HG02571 (cell line): ENCODE results near the gene ANKIB1.
"Not testable (repeated sequence)": the region's sequence is repeated elsewhere in the genome, so short reads cannot be mapped to it uniquely, and the experiment has no call there.

ENCODE experiments used
- ATAC-seq: cut with Tn5 transposase; IDR thresholded peaks from one replicate; pipeline ENCODE4 v1.9.1; 2021; ENCODE audit warnings: mild to moderate bottlenecking, moderate library complexity; ENCODE audit not compliant: unreplicated experiment

Gene ANKIB1

DNA sequence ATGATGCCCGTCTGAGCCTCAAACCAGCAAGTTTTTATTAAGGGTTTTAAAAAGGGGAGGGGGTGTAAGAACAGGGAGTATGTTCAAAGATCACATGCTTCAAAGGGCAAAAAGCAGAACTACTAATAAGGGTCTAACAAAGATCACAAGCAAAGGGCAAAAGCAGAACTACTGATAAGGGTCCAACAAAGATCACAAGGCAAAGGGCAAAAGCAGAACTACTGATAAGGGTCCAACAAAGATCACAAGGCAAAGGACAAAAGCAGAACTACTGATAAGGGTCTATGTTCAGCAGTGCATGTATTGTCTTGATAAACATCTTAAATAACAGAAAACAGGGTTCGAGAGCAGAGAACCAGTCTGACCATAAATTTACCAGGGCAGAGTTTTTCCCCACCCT is 196.9 kb downstream of the ANKIB1 start:
- ATAC-seq: not testable (repeated sequence)

DNA sequence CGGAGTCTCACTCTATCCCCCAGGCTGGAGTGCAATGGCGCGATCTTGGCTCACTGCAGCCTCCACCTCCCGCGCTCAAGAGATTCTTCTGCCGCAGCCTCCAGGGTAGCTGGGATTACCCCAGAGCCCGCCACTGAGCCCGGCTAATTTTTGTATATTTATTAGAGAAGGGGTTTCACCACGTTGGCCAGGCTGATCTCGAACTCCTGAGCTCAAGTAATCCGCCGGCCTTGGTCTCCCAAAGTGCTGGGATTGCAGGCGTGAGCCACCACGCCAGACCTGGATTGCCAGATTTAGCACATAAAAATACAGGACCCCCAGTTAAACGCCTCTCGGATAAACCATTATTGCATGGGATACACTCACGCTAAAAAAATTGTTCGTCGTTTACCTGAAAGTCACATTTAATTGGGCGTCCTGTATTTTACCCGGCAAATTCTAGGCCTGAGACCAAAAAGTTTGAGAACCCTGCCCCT is 201.1 kb downstream of the ANKIB1 start:
- no peak for ATAC-seq

DNA sequence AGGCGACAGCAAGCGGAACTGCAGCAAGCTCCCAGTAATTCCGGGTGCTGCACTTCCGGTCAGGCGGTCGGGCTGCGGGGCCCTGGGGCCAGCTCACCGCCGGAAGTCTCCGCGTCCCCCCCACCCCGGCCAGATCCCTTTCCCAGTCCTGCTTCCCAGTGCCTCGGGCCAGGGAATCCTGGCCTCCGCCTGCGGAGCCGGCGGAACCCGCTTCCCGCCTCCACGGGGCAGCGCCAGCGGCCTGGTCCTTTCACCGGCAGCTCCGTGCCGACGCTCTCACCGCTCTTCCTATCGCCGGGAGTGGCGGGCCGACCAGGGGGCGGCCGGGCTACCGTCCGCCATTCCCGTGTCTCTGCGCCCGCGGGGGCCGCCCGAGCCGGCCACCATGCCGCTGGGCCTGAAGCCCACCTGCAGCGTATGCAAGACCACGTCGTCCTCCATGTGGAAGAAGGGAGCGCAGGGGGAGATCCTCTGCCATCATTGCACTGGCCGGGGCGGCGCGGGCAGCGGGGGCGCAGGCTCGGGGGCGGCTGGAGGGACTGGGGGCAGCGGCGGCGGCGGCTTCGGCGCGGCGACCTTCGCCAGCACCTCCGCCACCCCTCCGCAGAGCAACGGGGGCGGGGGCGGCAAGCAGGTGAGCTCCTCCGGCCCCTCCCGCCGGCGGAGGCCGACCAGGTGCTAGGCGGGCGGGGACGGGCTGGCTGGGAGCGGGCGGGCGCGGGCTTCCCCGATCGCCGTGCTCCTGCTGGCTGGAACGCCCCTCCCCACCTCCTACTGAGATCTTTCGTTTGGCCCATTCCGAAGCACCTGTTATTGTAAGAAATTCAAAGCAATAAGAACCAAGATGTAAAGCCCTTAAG is 201.8 kb downstream of the ANKIB1 start, which contains the start of gene GATAD1:
Gene GATAD1, plus strand, starts transcription at position 138 of the 860 bp plus-strand sequence. Its CDS starts 248 bp downstream, at position 386.
- ATAC-seq: peak; percentile 87

DNA sequence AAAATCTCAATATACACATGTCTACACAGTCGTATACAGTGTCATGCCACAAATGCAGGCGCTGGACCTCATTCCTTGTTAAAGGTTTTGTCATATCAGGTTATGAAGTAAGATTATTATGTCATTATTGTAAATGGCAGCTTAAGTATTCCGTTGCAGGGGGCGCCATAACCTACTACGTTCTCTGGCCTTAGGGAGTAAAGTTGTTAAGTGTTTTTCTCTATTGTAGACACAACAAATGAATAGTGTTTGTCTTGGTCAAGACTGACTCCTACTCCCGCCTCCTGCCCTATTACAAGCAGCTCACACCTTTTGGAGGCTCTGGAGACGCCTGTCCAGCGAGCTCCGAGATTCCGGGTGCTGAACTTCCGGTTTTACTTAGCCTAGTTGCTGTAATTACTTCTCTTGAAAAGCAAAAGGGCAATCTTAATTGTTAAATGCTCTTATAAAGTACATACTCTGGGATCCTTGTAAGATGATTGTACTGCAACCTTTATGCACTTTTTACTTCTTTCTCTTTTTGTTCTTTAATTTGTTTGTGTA is 202.5 kb downstream of the ANKIB1 start:
- ATAC-seq: peak; percentile 39
